Left hindlimb (tissue), 1 donor: ENCODE data around the gene HDAC4.

Experiments used
- DNase-seq: peaks from one replicate; pipeline ENCODE4 v3.0.0-alpha.2; 2018

The HDAC4 gene

GRCh38 chr2:239129147-239129920 is 271.5 kb downstream of the HDAC4 start:
- no peak for DNase-seq

DNA sequence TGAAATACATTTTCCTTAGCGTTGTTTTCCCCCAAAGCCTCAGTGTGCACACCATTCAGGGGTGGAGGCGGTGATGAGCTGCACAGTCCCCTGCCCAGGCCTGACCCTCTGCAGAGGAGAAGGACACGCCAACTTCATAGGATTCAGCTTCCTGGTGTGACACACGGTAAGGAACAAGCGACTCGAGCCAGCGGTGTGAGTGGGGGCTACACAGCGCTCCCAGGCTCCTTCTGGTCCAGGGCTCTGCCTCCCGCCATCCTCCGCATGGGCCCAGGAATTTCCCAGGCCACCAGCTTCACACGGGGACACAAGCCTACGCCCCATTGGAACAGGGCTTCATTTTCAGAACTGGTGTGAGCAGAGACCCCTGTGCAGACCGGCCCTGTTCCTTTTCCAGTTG is 272.1 kb downstream of the HDAC4 start:
- no peak for DNase-seq

DNA sequence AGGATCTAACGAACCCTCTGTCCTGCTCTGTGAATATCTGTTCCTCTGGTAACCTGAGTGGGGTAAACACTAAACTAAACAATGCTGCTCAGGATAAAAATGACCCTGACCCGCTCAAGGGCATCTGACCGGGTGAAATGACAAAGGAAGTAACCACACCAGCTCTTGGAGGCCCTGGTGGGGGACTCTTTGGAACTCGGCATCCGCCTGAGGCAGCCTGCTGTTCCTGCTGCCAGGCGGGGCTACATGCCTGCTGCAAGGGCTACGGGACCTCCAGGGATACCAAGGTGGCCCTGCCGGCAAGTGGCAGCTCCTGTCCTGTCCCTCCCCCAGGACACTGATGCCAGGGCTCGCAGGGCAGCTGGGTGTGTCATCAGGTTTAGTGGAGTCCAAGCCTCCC is 273.3 kb downstream of the HDAC4 start:
- no peak for DNase-seq

DNA sequence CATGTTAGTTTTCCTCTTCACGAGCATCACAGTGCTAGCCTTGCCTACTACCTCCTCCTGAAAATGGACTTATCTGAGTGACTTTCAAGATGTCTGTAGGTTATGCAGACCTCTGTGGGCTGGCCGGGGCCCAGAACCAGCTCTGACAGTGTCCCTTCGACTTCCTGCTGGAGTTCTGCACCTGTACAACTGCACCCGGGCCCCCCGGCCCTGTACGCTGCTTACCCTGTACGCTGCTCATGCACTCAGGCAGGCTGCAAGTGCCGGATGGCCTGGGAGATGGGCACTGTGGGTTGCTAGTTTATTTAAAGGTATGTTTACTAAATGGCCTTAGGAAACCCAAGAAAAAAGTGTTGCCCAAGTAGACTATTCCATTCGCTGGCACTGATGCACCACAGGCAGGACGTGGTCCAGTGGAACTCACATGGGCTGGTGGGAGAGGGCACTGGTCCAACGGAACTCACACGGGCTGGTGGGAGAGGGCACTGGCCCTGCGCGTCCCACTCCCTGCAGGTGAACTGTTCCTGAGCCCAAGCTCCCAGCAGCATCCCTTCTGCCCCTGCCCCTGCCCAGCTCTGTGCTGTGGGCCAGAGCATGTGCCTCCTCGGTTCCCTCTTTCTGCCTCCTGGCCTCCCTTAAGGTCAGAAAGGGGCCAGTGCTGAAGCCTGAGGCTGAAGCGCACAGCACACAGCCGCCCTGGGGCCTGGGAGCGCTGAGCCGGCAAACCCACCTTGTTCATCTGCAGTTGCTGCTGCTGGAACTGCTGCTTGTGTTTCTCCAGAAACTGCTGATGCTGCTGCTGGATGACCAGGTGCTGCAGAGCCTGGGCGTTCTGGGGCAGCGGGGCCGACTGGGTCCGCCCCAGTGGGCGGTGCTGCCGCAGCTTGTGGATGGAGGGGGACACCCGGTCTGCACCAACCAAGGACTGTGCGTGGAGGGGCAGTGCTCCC is 274.8 kb downstream of the HDAC4 start:
- DNase-seq, result no peak

DNA sequence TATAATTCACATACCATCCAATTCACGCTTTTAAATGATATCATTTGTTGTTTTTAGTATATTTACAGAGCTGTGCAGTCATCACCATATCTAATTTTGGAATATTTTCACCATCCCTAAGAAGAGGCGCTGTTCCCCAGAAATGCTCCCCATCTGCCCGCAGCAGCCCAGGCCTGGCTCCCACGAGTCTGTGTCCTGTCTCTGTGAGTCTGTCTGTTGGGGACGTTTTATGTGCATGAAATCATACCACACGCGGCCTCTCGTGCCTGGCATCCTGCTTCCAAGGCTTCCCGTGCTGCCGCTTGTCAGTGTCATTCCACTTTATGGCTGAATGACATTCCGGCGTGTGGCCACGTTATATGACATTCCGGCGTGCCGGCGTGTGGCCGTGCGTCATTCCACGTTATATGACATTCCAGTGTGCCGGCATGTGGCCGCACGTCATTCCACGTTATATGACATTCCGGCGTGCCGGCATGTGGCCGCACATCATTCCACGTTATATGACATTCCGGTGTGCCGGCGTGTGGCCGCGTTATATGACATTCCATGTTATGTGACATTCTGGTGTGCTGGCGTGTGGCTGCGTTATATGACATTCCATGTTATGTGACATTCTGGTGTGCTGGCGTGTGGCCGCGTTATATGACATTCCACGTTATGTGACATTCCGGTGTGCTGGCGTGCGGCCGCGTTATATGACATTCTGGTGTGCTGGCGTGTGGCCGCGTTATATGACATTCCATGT is 276.5 kb downstream of the HDAC4 start:
- DNase-seq, result no peak

DNA sequence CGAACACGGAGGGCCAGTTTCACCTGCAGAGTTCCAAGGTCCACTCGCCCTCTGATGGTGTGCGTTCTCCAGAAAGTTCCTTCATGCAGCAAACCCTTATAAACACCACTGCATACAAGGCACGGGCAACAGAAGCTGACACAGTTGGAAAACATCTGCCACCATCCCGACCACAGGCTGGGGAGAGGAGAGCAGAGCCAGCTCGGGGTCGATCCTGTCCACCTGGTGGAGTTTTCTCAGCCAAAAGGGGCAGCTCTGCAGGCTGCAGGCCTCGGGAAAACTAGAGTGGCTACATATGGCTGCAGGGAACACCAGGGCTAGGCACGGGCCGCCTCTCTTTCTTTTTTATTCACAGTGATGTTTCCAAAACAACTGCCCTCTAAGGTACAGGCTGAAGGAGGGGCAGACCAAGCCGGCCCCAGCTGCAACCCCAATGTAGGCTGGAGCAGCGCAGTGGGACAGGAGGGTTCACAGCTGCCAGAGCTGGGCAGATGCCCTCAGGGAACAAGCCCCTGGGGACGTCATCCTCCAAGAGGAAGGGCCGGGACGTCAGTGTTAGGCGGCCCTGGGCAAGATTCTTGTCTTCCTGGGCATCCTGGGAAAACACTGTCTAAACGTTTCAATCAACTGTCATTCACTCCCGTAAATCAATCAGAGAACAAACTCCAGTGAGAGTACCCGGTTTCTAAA is 278.3 kb downstream of the HDAC4 start:
- no peak for DNase-seq

- no peak for DNase-seq
Measured at GRCh38 chr2:239121600-239122012, 279.2 kb downstream of the HDAC4 start.

- DNase-seq, result no peak
Measured at GRCh38 chr2:239120664-239121063, 280.2 kb downstream of the HDAC4 start.

GRCh38 chr2:239119346-239120126 is 281.3 kb downstream of the HDAC4 start:
- DNase-seq, result no peak

DNA sequence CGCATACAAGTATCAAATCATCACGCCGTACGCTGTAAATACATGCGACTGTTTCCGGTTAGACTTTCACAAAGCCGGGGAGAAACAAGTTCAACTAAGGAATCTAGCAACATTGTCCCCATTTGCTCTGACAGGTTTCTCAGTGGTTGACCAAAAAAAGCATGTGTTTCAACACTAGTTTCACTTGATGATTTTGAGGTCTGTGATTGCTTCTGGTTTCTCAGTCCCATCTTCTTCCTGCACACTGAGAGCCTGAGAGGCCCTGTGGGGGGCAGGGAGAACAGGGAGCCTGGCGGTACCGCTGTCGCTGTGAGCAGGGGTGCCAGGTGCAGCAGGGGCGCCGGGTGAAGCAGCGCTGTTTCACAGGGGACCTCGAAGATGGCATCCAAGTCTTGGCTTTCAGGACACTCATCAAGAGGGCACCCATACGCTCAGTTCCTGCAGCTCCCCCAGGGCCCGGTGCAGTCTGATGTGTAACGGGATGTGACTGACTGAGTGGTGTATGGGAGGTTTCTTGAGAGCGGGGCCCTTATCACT is 282.1 kb downstream of the HDAC4 start:
- no peak for DNase-seq

GRCh38 chr2:239118264-239118663 is 282.6 kb downstream of the HDAC4 start:
- DNase-seq, result no peak

DNA sequence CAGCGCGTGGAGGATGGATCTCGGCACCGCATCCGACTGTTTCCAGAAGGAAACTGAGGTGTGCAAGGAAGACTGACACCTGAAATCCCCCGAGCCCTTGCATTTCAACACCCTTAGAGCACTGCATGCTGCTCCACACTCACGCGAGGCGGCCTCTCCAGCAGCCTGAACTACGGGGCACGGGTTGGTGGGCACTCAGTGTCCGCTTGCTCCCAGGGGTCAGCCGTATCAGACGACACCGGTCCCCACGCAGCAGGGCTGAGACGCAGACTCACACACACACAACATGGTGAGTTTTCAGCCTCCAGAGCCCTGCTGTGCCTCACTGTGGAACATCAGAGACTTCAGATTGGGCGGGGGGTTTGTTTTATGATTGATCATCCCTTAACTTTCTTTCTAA is 283.0 kb downstream of the HDAC4 start:
- no peak for DNase-seq

DNA sequence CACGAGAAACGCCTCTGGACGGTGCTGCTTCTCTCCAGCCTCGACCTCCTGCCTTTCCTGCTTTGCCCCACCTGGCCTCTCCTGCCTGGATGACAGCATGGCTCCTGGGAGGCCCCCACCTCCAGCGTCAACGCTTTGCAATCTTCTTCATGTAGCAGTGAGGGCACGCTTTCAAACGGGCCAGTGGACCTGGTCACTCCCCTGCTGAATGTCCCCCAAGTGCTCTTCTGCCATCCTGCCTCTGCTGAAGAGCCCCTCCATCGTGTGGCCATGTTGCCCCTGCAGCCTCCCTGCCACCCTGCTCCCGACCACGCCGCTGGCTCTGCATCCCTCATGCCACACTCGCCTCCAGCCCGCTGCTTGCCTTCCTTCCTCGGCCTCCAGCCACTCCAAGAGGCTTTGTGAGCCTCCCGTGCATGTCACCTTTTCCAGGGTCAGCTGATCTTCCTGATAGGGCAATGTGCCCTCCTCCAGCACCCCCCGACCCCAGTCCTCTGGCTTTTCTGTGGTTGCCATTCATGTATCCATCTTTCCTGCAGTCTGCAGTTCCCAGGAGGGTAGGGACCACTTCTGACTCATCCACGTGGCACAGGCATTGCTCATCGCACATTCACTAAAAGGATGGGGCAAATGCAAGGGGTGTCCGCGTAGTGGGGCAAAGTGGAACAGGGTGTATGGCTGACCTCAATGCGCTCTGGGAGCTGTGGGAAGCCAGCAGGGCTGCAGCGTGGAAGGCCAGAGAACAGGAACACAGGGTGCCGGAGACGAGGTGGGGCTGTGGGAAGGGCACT is 284.2 kb downstream of the HDAC4 start:
- no peak for DNase-seq

GRCh38 chr2:239115616-239116015 is 285.2 kb downstream of the HDAC4 start:
- no peak for DNase-seq

DNA sequence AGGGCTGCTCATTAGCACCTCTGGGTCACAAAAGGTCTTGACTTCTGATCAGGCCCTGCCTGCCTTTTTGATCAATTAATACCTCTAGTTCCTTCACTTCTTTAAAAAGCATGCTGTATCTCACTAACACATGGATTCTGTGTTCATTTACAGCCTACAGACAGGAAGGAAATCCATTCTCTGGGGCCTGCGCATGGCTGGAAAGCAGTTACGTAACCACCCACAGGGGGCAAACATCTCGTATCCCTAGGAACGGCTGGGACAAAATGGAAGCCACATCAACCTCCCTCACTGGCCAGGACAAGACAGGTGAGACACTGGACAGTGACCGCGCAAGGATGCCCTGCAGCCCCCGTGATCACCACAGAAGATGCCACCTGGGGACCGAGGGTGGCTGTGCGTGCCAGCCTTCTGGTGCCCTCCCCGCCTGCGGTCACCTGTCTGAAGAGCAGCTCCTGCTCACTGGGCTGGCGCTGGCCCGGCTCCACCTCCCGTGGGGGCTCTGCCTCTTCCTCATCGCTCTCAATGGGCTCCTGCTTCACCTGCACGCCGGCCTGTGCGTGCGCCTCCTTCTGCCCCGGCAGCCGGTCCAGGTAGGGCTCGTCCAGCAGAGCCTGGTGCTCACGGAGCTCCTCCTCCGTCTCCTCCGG is 286.1 kb downstream of the HDAC4 start:
- DNase-seq, result no peak

DNA sequence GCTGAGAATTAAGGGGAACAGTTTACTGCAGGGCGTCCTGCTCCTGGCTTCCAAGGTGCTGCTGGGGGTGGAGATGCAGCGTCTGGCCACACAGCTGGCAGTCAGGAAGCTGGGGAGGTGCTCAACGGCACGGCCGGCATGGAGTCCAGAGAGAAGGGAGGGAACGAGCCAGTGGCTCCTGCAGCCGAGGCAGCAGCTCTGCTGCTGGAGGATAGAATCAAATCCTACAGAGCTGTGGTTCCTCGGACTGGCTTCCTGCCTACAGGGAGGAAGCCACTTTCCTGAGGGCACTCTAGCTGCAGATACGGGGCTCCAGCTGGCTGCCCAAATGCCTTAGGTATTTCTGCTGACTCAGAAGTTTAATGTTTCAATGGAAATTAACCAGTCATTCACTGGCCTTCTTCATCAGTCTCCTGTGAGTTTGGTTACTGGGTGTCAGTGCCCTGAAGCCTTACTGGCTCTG is 286.7 kb downstream of the HDAC4 start:
- no peak for DNase-seq

DNA sequence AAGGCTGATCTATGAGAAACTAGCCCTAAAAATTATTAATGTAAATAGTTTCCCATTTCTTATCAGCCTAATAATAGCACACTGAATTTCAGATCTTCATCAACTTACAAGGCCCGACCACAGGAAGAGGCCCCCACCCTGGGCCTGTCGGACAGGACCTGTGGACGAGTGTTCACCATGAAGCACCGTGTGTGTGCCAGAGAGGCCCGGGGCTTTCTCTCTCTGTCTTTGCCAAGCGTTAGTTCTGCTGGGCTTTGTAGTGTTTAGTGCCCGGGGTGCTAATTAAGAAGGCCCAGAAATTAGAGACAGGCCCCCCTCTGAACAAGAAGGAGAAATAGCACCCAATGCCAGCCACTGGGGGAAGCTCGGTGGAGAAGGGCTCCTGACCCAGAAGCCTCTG is 287.2 kb downstream of the HDAC4 start:
- no peak for DNase-seq

DNA sequence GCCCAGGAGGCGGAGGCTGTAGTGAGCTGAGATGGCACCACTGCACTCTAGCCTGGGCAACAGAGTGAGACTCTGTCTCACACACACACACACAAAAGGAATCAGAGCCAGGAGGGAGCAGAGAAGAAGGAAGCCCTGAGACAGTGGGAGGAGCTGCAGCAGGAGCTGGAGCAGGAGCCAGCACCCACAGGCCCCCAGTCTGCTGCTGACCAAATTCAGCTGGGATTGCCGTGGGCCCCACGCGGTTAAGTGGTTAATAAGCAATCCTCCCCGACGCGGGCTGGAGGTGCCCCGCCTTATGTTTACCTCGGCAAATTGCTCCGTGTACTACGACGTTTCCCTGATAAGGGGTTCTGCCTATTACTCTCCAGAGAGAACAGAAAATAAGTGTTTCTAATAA is 287.6 kb downstream of the HDAC4 start:
- DNase-seq, result no peak

- DNase-seq, result no peak
Measured at GRCh38 chr2:239112127-239112774, 288.6 kb downstream of the HDAC4 start.
